ENCODE measurements around the gene PFKM.

Gene PFKM

GRCh38 chr12:48084066-48084465 lies 35.1 kb upstream of the PFKM start:
- no peak overlapping the region for H3K27ac ChIP-seq
- TF ChIP-seq, protein P1, sequence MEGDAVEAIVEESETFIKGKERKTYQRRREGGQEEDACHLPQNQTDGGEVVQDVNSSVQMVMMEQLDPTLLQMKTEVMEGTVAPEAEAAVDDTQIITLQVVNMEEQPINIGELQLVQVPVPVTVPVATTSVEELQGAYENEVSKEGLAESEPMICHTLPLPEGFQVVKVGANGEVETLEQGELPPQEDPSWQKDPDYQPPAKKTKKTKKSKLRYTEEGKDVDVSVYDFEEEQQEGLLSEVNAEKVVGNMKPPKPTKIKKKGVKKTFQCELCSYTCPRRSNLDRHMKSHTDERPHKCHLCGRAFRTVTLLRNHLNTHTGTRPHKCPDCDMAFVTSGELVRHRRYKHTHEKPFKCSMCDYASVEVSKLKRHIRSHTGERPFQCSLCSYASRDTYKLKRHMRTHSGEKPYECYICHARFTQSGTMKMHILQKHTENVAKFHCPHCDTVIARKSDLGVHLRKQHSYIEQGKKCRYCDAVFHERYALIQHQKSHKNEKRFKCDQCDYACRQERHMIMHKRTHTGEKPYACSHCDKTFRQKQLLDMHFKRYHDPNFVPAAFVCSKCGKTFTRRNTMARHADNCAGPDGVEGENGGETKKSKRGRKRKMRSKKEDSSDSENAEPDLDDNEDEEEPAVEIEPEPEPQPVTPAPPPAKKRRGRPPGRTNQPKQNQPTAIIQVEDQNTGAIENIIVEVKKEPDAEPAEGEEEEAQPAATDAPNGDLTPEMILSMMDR (IDR thresholded peaks at IDR 0.05), result no peak
- H3K9me3 ChIP-seq, result no peaks in the 10 kb centered on the region
- no peaks in the 10 kb centered on the region for H3K4me1 ChIP-seq (ENCODE audit: control insufficient read depth in 1 of 2, insufficient read depth in 1 of 2, low read depth in 1 of 2, low read length in 1 of 2)
- H3K36me3 ChIP-seq, result peaks cover 78% of the 10 kb centered on the region
- H3K4me3 ChIP-seq (ENCODE audit: low read depth in 1 of 2, low read length in 1 of 2), result no peak overlapping the region
- H3K27me3 ChIP-seq, result no peaks in the 10 kb centered on the region

DNA sequence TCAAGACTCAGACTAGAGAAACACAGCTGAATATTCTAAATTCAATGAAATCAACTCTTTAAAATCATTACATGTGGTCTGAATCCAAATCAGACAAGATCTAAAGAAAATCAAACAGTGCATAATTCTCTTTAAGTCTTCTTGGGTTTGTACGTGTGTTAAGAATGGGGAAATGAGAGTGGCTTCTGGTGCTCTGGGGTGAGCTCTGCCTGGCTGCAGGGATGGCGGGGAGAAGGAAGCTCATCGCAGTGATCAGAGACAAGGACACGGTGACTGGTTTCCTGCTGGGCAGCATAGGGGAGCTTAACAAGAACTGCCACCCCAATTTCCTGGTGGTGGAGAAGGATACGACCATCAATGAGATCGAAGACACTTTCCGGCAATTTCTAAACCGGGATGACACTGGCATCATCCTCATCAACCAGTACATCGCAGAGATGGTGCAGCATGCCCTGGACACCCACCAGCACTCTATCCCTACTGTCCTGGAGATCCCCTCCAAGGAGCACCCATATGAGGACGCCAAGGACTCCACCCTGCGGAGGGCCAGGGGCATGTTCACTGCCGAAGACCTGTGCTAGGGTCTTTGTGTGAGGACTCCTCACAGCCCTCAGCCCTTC lies 34.2 kb upstream of the PFKM start:
- H3K4me3 ChIP-seq (ENCODE audit: low read depth in 1 of 2, low read length in 1 of 2), result no peak overlapping the region
- no peaks in the 10 kb centered on the region for H3K4me1 ChIP-seq (ENCODE audit: control insufficient read depth in 1 of 2, insufficient read depth in 1 of 2, low read depth in 1 of 2, low read length in 1 of 2)
- H3K27ac ChIP-seq, result no peak overlapping the region
- H3K36me3 ChIP-seq, result peaks cover 81% of the 10 kb centered on the region
- no peaks in the 10 kb centered on the region for H3K27me3 ChIP-seq
- TF ChIP-seq, protein P1 (IDR thresholded peaks at IDR 0.05), result no peak
- no peaks in the 10 kb centered on the region for H3K9me3 ChIP-seq

GRCh38 chr12:48086327-48086726 lies 32.8 kb upstream of the PFKM start:
- no peak overlapping the region for H3K27ac ChIP-seq
- H3K9me3 ChIP-seq, result no peaks in the 10 kb centered on the region
- no peaks in the 10 kb centered on the region for H3K4me1 ChIP-seq (ENCODE audit: control insufficient read depth in 1 of 2, insufficient read depth in 1 of 2, low read depth in 1 of 2, low read length in 1 of 2)
- peaks cover 81% of the 10 kb centered on the region for H3K36me3 ChIP-seq
- TF ChIP-seq, protein P1 (IDR thresholded peaks at IDR 0.05), result no peak
- no peak overlapping the region for H3K4me3 ChIP-seq (ENCODE audit: low read depth in 1 of 2, low read length in 1 of 2)
- no peaks in the 10 kb centered on the region for H3K27me3 ChIP-seq

- no peaks in the 10 kb centered on the region for H3K27me3 ChIP-seq
- H3K27ac ChIP-seq, result no peak overlapping the region
- no peaks in the 10 kb centered on the region for H3K9me3 ChIP-seq
- peaks cover 74% of the 10 kb centered on the region for H3K36me3 ChIP-seq
- H3K4me1 ChIP-seq (ENCODE audit: control insufficient read depth in 1 of 2, insufficient read depth in 1 of 2, low read depth in 1 of 2, low read length in 1 of 2), result no peaks in the 10 kb centered on the region
- no peak overlapping the region for H3K4me3 ChIP-seq (ENCODE audit: low read depth in 1 of 2, low read length in 1 of 2)
- TF ChIP-seq, protein P1 (IDR thresholded peaks at IDR 0.05), result no peak
Measured at GRCh38 chr12:48092611-48093010, 26.6 kb upstream of the PFKM start.

DNA sequence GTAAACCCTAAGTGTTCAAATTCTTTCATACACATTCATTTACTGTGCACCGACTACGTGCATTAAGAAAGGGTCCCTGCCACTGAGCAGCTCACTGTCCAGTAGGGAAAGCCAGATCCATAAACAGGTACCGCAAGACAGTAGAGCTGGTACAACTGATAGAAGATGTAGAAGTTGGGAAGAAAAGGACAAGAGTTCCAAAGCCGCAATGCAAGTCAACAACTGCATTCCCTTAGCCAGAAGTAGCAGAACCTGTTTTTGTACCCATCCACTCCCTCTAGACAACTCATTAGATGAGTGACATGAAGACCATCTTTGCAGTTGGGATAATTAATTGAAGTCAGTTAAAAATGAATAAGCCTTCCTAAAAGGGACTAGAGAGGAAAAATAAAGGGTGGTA lies 14.6 kb upstream of the PFKM start:
- peaks cover 4% of the 10 kb centered on the region for H3K36me3 ChIP-seq
- H3K27ac ChIP-seq, result no peak overlapping the region
- H3K4me3 ChIP-seq (ENCODE audit: low read depth in 1 of 2, low read length in 1 of 2), result no peak overlapping the region

More for the DNA sequence above, 14.6 kb upstream of the PFKM start:
- Histone ChIP-seq H3K4me1 (ENCODE audit: control insufficient read depth in 1 of 2, insufficient read depth in 1 of 2, low read depth in 1 of 2, low read length in 1 of 2) (peaks cover 13 to 18% of the 10 kb centered on the region in 2 experiments), H3K9me3 (no peaks in the 10 kb centered on the region), H3K27me3 (peaks cover 18% of the 10 kb centered on the region)
- TF ChIP-seq, protein P1 (IDR thresholded peaks at IDR 0.05), result no peak
